Epithelial cell of prostate (primary cell): ENCODE data around the gene ZNF468.
"Not testable (repeated sequence)": the region's sequence is repeated elsewhere in the genome, so short reads cannot be mapped to it uniquely, and the experiment has no call there.

Source experiments
- DNase-seq: peaks from one replicate; pipeline ENCODE4 v3.0.0-alpha.2; 2011; ENCODE audit warnings: low read depth, low spot score
- H3K27ac ChIP-seq: fragments of 450-650 bp; 2 replicates; pipeline ENCODE4 v1.5.1; 2017; ENCODE audit warnings: mild to moderate bottlenecking

The ZNF468 gene

DNA sequence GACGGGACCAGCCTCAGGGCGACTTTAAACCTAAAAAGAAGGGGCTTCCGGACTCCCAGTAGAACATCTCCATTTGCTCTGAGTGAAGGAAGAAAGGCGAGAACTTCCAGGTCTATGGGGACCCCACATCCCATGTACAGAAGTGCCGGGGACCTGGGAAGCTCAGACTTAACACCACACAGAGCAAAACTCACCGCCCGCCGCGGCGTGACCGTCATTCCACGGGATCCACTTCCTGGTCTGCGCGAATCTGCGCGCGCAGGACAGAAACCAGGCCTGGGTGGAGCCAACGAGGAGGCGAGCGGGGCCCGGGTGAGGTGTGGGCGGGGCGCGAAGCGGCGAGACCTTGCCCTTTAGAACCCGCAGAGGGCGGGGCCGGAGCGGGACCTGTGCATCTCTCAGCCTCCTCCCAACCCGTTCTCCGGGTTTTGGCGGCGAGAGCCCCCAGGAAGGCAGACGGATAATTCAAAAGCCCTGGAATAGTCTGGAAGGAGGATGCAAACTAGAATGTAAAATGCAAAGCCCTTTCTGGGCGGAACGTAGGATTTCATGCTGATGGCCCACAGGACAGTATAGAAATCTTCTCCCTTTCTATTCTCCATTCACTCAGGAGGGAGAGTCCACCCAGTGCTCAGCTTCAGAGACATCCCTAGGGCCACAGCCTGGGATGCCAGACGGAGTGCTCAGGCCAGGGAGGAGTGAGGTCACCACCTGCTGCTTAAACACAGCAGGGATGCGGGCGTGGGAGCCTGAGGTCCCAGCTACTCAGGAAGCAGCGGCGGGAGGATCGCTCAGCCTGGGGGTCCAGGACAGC, at the start of gene ZNF468:
Gene ZNF468 (minus strand): TSS at position 242 of the 814 bp plus-strand sequence. CDS start 3,347 bp downstream, outside the sequence.
- DNase-seq, H3K27ac ChIP-seq: not testable (repeated sequence)

DNA sequence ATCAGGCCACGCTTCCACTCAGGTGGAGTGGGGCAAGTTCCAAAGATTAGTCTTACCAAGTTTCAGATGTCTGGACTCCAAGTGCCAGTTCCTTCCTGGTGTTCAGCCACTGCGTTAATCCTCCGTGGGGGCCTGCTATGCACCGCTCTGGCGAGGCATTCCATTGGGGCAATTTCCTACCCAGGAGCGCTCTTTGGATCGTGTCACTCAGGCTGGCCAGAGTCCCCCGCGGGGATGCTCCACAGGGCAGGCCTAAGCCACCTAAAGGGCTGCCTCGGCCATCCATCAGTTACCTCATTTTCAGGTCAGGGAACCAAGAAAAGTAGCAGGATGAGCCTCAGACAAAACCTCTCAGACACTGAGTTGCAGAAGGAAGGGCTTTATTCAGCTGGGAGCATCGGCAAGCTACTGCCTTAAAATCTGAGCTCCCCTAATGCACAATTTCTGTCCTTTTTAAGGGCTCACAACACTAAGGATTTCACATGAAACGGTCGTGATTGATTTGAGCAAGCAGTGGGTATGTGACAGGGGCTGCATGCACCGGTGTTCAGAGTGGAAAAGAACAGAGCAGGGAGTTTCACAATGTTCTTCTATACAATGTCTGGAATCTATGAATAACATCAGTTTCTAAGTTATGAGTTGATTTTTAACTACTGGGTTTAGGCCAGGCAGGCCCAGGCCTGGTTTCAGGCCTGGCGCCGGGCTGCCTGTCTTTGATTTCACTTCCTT, 46.8 kb upstream of the ZNF468 start:
- peak overlapping the region; percentile 61 for H3K27ac ChIP-seq
- not testable (repeated sequence) for DNase-seq

DNA sequence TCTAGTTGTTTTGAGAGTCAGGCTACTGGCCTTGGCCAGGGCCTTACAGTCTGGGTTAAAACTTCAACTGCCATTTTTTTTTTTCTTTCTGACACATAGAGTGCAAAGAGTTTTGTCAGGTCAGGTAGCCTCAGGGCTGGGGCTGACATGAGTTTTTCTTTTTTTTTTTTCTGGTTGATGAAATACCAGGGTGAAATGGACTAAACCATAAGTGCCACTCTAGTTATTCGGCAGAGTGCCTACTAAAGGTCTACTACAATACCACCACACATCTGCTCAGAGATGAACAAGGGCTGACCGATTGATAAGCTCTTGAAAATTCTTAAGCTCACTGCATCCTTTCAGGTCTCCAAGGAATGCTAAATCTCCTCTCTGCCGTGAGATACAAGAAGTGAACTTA, 44.4 kb upstream of the ZNF468 start:
- no peak overlapping the region for H3K27ac ChIP-seq
- DNase-seq, result no peak

DNA sequence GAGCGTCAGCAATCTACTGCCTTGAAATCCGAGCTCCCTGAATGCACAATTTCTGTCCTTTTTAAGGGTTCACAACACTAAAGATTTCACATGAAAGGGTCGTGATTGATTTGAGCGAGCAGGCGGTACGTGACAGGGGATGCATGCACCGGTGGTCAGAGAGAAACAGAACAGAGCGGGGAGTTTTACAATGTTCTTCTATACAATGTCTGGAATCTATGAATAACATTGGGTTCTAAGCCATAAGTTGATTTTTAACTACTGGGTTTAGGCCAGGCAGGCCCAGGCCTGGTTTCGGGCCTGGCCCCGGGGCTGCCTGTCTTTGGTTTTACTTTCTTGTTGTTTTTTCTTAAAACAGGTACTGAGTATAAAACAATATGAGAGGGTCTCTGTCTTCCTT, 41.2 kb upstream of the ZNF468 start:
- DNase-seq, result not testable (repeated sequence)

DNA sequence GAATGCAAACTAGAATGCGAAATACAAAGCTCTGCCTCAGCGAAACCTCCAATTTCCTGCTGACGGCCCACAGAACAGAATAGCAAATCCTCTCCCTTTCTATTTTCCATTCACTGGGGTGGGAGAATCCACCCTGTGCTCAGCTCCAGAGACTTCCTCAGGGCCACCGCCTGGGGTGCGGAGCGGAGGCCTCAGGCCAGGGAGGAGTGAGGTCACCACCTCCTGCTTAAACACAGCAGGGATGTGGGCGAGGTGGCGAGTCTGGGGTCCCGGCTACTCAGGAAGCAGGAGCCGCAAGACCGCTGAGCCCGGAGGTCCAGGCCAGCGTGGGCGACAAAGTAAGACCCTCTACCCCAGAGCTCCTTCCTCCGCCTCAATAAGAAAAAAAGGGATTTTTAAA, 40.7 kb upstream of the ZNF468 start:
- H3K27ac ChIP-seq, result peak overlapping the region; percentile 32
- no peak for DNase-seq

More for the DNA sequence above, 41.2 kb upstream of the ZNF468 start:
- H3K27ac ChIP-seq, result peak overlapping the region; percentile 32

DNA sequence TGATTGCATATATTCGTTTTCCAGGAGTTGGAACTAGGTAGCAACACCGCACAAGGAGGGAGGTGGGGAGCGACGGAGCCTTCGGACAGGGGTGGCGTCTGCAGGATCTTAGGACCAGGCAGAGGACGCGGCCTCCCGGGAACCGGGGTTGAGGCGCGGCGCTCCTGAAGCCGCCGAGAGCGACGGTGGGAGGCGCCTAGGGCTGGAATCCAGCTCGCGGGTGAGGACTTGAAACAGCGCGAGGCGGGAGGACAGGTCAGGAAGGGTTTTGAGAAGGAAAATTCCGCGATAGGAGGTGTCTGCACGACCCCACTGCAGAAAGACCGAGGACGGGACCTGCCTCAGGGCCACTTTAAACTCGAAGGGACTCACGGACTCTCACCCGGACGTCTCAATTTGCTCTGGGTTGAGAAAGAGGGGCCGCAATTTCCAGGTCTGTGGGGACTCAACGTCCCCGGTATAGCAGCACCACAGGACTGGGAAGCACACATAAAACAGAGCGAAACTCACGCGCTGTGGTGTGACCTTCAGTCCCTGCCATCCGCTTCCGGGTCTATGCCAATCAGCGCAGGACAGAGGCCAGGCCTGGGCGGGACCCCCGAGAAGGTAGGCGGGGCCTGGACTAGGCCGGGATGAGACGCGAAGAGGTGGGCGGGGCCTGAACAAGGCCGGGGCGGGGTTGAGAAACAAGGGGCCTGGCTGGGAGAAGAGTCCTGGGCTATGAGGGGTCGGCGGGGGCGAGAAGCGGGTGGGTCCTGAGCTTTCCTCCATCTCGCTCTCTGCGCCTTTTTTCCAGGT, 39.9 kb upstream of the ZNF468 start, which contains the start of gene ZNF320:
Gene ZNF320 (minus strand): TSS at position 498 of the 798 bp plus-strand sequence. CDS start 7,380 bp downstream, outside the sequence.
- peak; percentile 58 for DNase-seq
- peak within 1 kb of the TSS; percentile 89 for H3K27ac ChIP-seq

DNA sequence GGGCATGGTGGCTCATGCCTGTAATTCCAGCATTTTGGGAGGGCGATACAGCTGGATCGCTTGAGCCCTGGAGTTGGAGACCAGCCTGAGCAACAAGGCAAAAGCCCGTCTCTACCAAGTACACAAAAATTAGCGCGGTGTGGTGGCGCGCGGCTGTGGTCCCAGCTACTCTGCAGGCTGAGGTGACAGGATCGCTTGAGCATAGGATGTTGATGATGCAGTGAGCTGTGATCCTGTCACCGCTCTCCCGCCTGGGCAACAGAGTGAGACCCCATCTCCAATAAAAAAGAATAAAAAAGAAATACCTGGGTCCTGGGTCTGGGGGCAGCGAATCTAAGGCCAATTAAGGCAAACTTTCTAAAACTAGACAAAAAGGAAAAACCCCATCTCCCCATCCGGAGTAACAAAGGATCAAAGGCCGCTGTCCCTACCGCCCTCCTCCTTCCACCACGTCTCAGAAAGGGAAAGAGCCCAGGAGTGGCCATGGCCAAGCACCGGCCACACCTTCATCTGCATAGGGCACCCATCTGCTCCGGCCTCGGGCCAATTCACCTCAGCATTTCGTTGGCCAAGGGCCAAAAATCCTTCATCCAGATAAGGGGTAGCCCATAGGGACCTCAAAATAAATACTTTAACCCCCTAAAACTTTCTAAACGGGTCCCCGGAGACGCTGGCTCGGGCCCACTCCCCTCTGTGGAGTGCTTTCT, 39.2 kb upstream of the ZNF468 start:
- no peak for DNase-seq
- H3K27ac ChIP-seq, result peak overlapping the region; percentile 89

DNA sequence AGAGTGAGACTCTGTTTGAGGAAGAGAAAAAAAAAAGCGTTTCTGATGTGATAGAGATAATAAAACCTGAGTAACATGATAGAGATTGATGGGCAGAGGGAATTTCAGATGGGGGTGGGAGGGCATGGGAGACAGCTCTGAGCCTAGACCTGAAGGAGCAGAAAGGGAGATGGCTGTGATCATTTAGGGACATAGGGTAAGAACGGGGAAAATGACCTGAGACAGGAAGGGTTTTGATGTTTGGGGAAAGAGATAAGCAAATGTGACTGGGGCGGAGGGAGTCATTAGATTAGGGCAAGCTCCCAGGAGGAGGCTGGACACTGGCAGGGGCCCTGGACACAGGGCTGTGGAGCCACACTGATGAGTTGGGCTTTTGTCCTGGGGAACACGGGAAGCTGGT, 33.9 kb upstream of the ZNF468 start:
- no peak overlapping the region for H3K27ac ChIP-seq
- no peak for DNase-seq

DNA sequence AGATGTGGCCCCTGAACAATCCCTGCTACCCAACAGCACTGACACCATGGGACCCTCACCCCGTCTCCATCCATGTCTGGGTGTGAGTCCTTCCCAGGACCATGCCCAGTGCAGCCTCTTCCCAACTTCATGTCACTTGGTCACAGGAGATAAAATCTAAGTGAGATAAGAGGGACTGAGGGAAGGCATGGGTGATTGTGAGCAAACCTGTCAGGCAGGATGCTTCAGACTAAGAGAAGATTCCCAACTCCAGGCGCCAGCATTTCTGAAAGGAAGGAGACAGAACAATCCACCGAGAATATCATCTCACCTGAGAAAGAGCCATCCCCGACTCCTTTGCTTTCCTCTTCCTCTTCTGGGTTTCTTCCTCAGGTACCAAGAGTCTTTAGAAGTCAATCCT, 32.5 kb upstream of the ZNF468 start:
- no peak for DNase-seq
- no peak overlapping the region for H3K27ac ChIP-seq

DNA sequence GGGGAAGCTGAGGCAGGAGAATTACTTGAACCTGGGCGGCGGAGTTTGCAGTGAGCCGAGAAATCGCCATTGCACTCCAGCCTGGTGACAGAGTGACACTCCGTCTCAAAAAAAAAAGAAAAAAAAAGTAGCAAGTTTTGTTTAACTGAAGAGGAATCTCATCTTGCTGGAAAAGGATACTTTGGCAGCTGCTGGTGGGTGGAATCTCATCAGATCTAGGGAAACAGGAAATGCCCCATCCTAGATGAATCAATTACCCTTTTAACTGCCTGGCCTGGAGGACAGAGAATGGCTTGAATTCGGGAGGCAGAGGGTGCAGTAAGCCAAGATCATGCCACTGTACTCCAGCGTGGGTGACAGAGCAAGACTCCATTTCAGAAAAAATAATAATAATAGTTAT, 31.7 kb upstream of the ZNF468 start:
- no peak for DNase-seq
- H3K27ac ChIP-seq, result no peak overlapping the region

DNA sequence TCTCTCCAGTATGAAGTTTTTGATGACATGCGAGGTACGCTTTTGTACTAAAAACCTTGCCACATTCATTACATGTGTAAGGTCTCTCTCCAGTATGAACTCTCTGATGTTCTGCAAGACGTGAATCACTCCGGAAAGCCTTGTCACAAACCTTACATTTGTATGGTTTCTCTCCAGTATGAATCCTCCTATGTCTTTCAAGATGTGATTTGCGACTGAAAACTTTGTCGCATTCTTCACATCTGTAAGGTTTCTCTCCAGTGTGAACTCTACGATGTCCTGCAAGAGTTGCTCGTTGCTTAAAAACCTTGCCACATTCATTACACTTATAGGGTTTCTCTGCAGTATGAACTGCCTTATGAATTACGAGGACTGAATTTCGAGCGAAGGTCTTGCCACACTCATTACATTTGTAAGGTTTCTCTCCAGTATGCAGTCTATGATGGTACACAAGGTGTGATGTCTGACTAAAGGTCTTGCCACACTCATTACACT, 23.5 kb upstream of the ZNF468 start:
- no peak for DNase-seq
- H3K27ac ChIP-seq, result no peak overlapping the region

DNA sequence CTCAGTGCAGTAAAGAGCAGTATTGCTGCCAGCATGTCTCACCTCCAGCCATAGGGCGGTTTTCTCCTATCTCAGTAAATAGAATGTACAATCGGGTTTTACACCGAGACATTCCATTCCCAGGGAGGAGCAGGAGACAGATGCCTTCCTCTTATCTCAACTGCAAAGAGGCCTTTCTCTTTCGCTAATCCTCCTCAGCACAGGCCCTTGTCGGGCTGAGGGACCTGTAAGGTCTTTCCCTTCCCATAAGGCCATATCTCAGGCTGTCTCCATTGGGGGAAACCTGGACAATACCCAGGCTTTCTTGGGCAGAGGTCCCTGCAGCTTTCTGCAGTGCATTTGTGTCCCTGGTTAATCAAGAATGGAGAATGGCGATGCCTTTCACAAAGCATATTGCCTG, 15.6 kb upstream of the ZNF468 start:
- DNase-seq, H3K27ac ChIP-seq: not testable (repeated sequence)

DNA sequence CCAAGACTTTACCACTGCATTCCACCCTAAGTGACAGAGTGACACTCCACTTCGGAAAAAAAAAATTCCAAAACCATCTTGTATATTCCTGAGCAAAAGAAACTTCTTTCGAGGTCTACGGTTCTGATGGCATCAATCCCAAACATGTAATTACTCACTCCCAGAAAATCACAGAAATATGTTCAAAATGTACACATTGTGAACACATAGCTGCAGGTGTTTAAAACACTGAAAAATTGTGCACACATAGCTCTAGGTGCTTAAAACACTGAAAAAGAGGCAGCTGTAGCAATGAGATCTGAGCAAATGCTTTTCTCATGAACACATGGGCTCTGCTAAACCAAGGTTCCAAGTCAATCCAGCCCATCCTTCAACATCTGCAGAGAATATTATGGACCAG, 14.0 kb upstream of the ZNF468 start:
- no peak overlapping the region for H3K27ac ChIP-seq
- no peak for DNase-seq

DNA sequence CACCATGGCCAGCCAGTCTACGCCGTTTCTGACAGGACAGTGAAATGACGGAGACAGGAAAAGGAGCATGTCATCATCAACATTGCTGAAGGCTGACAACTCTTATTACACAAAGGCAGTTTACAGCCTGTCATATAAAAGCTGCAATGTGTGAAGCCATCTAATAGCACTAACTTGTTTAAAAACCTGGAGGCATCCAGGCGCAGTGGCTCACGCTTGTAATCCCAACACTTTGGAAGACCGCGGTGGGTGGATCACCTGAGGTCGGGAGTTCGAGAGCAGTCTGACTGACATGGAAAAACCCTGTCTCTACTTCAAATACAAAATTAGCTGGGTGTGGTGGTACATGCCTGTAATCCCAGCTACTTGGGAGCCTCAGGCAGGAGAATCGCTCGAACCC, 10.6 kb upstream of the ZNF468 start:
- not testable (repeated sequence) for H3K27ac ChIP-seq, DNase-seq

DNA sequence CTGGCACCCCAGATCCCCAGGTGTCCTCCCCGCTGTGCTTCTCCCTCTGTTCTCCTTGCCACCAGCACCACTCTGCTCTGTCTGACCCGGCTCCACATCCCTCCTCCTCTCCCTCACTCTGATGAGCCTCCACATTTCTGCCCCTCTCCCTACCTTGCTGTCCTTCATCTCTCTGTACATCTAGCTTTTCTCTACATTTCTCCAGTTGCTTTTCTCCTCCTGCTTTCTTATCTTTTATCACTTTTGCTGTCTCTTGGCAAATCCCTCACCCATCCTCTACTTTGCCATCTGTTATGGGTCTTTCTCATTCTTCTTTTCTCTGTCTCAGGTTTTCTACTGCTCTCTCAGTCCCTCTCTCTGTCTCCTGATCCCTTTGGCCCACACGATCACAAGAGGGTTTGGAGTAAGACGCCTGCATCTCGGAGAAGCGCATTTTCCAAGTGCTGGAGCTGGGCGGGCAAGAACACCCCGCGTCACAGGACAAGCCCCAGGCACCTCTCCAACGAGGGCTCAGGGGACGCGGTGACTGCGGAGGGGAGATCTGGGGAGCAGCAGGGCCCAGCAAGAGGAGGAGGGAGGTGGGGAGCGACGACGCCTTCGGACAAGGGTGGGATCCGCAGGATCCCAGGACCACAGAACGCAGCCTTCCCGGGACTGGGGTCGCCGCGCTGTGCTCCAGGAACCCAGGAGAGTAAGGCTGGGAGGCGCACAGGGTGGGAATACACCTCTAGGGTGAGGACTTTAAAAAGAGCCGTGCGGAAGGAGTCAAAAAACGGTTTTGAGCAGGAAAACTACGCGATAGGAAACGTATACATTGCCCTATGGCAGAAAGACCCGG, 660 bp downstream of the ZNF468 start:
- H3K27ac ChIP-seq, DNase-seq: not testable (repeated sequence)

DNA sequence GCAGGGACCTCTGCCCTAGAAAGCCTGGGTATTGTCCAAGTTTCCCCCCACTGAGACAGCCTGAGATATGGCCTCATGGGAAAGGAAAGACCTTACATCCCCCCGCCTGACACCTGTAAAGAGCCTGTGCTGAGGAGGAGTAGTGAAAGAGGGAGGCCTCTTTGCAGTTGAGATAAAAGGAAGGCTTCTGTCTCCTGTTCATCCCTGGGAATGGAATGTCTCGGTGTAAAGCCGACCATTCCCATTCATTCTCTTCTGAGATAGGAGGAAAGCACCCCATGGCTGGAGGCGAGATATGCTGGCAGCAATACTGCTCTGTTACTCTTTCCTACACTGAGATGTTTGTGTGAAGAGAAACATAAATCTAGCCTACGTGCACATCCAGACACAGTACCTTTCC, 10.1 kb downstream of the ZNF468 start:
- DNase-seq, H3K27ac ChIP-seq: not testable (repeated sequence)

DNA sequence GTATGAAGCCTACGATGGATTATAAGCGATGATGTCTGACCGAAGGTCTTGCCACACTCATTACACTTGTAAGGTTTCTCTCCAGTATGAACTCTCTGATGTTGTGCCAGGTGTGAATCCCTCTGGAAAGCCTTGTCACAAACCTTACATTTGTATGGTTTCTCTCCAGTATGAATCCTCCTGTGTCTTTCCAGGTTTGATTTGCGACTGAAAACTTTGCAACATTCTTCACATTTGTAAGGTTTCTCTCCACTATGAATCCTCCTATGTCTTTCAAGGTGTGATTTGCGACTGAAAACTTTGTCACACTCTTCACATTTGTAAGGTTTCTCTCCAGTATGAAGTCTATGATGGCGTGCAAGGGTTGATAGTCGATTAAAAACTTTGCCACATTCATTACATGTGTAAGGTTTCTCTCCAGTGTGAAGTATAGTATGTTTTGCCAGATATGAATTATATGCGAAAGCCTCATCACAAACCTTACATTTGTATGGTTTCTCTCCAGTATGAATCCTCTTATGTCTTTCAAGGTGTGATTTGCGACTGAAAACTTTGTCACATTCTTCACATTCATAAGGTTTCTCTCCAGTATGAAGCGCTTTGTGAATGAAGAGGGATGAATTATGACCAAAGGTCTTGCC, 16.5 kb downstream of the ZNF468 start:
- not testable (repeated sequence) for H3K27ac ChIP-seq, DNase-seq

DNA sequence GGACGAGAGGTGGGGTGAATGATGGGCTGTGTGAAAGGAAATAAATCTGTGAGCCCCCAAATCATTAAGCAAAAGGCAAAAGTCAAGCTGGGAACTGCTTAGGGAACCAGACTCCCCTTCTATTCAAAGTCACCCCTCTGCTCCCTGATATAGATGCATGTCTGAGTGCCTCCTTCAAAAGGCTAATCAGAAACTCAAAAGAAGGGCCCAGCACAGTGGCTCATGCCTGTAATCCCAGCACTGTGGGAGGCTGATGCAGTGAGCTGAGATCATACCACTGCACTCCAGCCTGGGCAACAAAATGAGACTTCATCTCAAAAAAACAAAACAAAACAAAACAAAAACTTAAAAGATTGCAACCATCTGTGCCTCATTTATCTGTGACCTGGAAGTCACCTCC, 23.1 kb downstream of the ZNF468 start:
- not testable (repeated sequence) for H3K27ac ChIP-seq

More for the DNA sequence above, 23.1 kb downstream of the ZNF468 start:
- not testable (repeated sequence) for DNase-seq
